Measurements from ENCODE around the gene VAMP7. TPM values are rescaled to one million over a fixed set of nuclear protein-coding genes. Genes with fewer than 3 reads are reported as not detected.

The VAMP7 gene
- total and polyA plus RNA-seq, 9 of the 15 experiments (the other 6 are each of a cell fraction or from before 2014, with no cell fraction given), result 38.4 to 100 (median 67.7) TPM

DNA sequence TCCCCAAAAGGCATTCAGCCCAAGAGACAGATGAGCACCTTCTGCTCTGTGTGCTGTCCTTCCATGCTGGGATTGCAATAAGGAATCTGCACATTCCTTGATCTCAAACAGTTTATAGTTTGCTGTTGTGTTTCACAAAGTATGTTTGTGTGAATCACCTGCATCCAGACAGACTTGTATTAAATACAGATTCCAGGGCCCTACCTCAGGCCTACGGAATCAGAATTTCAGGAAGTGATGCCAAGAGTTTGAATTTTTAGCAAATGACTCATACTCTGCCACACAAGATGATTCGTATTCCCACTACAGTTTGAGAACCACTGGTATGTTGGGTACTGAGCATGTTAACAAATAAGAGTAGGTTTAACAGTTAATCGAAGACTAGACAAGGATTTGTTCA, 7.0 kb downstream of the VAMP7 start (continued):
- TF ChIP-seq NCOA2 (IDR thresholded peaks at IDR 0.05; ENCODE audit: partially characterized antibody in 2 of 2) (no peak), MEF2D (tag; conservative IDR thresholded peaks at IDR 0.05; ENCODE audit: low read depth) (0 out of 2 replicates have a peak, but pooled peaks have one; percentile 21), SRSF9 (IDR thresholded peaks at IDR 0.05; ENCODE audit: borderline replicate concordance, low read depth, low read length) (no peak), CSDE1 (IDR thresholded peaks at IDR 0.05) (no peak), MYC (IDR thresholded peaks at IDR 0.05; ENCODE audit: low read depth, low read length) (no peak), MYC (CRISPR knock-in tag; IDR thresholded peaks at IDR 0.05; ENCODE audit: borderline replicate concordance, low read depth) (no peak), HDGF (IDR thresholded peaks at IDR 0.05) (no peak), RAD21 (CRISPR knock-in tag; conservative IDR thresholded peaks at IDR 0.05 in 1 of 2, IDR thresholded peaks at IDR 0.05 in 1 of 2) (no peak), KAT7 (CRISPR knock-in tag; IDR thresholded peaks at IDR 0.05; ENCODE audit: borderline replicate concordance) (no peak), POLR2AphosphoS2 (IDR thresholded peaks at IDR 0.05; ENCODE audit: low read length) (no peak), HNRNPH1 (optimal IDR thresholded peaks at IDR 0.05; ENCODE audit: low read depth, low read length) (no peak), ARID1B (IDR thresholded peaks at IDR 0.05) (peak; percentile 37; the same call in 1 of the 2 replicates), HNRNPLL (IDR thresholded peaks at IDR 0.05; ENCODE audit: low read depth, low read length, poor library complexity, severe bottlenecking) (no peak), EGR1 (conservative IDR thresholded peaks at IDR 0.05) (no peak)
- TF ChIP-seq, protein P1, sequence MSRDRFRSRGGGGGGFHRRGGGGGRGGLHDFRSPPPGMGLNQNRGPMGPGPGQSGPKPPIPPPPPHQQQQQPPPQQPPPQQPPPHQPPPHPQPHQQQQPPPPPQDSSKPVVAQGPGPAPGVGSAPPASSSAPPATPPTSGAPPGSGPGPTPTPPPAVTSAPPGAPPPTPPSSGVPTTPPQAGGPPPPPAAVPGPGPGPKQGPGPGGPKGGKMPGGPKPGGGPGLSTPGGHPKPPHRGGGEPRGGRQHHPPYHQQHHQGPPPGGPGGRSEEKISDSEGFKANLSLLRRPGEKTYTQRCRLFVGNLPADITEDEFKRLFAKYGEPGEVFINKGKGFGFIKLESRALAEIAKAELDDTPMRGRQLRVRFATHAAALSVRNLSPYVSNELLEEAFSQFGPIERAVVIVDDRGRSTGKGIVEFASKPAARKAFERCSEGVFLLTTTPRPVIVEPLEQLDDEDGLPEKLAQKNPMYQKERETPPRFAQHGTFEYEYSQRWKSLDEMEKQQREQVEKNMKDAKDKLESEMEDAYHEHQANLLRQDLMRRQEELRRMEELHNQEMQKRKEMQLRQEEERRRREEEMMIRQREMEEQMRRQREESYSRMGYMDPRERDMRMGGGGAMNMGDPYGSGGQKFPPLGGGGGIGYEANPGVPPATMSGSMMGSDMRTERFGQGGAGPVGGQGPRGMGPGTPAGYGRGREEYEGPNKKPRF (IDR thresholded peaks at IDR 0.05; ENCODE audit: low read depth, low read length), result no peak
- TF ChIP-seq, protein P2, sequence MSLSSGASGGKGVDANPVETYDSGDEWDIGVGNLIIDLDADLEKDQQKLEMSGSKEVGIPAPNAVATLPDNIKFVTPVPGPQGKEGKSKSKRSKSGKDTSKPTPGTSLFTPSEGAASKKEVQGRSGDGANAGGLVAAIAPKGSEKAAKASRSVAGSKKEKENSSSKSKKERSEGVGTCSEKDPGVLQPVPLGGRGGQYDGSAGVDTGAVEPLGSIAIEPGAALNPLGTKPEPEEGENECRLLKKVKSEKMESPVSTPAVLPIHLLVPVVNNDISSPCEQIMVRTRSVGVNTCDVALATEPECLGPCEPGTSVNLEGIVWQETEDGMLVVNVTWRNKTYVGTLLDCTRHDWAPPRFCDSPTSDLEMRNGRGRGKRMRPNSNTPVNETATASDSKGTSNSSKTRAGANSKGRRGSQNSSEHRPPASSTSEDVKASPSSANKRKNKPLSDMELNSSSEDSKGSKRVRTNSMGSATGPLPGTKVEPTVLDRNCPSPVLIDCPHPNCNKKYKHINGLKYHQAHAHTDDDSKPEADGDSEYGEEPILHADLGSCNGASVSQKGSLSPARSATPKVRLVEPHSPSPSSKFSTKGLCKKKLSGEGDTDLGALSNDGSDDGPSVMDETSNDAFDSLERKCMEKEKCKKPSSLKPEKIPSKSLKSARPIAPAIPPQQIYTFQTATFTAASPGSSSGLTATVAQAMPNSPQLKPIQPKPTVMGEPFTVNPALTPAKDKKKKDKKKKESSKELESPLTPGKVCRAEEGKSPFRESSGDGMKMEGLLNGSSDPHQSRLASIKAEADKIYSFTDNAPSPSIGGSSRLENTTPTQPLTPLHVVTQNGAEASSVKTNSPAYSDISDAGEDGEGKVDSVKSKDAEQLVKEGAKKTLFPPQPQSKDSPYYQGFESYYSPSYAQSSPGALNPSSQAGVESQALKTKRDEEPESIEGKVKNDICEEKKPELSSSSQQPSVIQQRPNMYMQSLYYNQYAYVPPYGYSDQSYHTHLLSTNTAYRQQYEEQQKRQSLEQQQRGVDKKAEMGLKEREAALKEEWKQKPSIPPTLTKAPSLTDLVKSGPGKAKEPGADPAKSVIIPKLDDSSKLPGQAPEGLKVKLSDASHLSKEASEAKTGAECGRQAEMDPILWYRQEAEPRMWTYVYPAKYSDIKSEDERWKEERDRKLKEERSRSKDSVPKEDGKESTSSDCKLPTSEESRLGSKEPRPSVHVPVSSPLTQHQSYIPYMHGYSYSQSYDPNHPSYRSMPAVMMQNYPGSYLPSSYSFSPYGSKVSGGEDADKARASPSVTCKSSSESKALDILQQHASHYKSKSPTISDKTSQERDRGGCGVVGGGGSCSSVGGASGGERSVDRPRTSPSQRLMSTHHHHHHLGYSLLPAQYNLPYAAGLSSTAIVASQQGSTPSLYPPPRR (CRISPR knock-in tag; IDR thresholded peaks at IDR 0.05; ENCODE audit: borderline replicate concordance), result no peak
- TF ChIP-seq, protein P3, sequence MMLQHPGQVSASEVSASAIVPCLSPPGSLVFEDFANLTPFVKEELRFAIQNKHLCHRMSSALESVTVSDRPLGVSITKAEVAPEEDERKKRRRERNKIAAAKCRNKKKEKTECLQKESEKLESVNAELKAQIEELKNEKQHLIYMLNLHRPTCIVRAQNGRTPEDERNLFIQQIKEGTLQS (IDR thresholded peaks at IDR 0.05), result peak; percentile 90
- TF ChIP-seq, protein P3 (CRISPR knock-in tag; conservative IDR thresholded peaks at IDR 0.05), result peak; percentile 71; the same call in 1 of the 2 replicates
- TF ChIP-seq, protein P4, sequence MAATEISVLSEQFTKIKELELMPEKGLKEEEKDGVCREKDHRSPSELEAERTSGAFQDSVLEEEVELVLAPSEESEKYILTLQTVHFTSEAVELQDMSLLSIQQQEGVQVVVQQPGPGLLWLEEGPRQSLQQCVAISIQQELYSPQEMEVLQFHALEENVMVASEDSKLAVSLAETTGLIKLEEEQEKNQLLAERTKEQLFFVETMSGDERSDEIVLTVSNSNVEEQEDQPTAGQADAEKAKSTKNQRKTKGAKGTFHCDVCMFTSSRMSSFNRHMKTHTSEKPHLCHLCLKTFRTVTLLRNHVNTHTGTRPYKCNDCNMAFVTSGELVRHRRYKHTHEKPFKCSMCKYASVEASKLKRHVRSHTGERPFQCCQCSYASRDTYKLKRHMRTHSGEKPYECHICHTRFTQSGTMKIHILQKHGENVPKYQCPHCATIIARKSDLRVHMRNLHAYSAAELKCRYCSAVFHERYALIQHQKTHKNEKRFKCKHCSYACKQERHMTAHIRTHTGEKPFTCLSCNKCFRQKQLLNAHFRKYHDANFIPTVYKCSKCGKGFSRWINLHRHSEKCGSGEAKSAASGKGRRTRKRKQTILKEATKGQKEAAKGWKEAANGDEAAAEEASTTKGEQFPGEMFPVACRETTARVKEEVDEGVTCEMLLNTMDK (IDR thresholded peaks at IDR 0.05; ENCODE audit: borderline replicate concordance, insufficient read depth, low read depth, low read length, poor library complexity, severe bottlenecking), result no peak
